Adrenal gland (tissue), 5 donors: ENCODE results near the gene HS3ST1.

Experiments used
- POLR2A ChIP-seq, 2 donors: fragments of 450-650 bp; IDR thresholded peaks; one replicate each; pipeline ENCODE4 v1.6.1; 2017; ENCODE audit warnings: antibody characterized with exemption in 2 of 2, mild to moderate bottlenecking in 2 of 2, moderate library complexity in 1 of 2
- TF ChIP-seq, protein P1 (sequence below), 6 experiments: fragments of 450-650 bp in 4 of 6; fragments of 200-600 bp in 2 of 6; sonication (generic) in 1 of 6; IDR thresholded peaks; 1 replicate in 5 of 6; 2 replicates in 1 of 6; pipeline versions ENCODE4 v1.5.1 to v1.8.0; 2016 to 2021; ENCODE audit warnings: antibody characterized with exemption in 6 of 6, mild to moderate bottlenecking in 2 of 6, moderate library complexity in 1 of 6
- donor health status: DM: no; HTN: no; CAD: no.

DNA sequence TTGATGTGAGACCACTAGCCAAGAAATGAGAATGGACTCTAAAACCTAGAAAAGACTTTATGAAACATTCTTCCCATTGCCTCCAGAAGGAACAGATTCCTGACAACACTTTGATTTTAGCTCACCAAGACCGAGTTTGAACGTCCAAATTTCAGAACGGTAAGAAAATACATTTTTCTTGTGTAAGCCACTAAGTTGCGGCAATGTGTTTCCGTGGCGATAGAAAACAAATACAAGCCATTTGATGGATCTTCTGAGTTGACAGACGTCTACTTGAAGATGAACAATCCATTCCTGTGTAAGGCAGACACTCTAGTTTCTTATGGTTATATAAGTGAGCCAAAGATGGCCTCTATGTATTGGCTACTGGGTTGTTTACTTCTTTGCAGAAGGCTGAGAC lies 52.5 kb downstream of the HS3ST1 start:
- TF ChIP-seq, protein P1, sequence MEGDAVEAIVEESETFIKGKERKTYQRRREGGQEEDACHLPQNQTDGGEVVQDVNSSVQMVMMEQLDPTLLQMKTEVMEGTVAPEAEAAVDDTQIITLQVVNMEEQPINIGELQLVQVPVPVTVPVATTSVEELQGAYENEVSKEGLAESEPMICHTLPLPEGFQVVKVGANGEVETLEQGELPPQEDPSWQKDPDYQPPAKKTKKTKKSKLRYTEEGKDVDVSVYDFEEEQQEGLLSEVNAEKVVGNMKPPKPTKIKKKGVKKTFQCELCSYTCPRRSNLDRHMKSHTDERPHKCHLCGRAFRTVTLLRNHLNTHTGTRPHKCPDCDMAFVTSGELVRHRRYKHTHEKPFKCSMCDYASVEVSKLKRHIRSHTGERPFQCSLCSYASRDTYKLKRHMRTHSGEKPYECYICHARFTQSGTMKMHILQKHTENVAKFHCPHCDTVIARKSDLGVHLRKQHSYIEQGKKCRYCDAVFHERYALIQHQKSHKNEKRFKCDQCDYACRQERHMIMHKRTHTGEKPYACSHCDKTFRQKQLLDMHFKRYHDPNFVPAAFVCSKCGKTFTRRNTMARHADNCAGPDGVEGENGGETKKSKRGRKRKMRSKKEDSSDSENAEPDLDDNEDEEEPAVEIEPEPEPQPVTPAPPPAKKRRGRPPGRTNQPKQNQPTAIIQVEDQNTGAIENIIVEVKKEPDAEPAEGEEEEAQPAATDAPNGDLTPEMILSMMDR (IDR thresholded peaks at IDR 0.05) = no peak
- TF ChIP-seq POLR2A (IDR thresholded peaks at IDR 0.05) = no peak
